ENCODE data around the gene MPPED1.

MPPED1 gene

DNA sequence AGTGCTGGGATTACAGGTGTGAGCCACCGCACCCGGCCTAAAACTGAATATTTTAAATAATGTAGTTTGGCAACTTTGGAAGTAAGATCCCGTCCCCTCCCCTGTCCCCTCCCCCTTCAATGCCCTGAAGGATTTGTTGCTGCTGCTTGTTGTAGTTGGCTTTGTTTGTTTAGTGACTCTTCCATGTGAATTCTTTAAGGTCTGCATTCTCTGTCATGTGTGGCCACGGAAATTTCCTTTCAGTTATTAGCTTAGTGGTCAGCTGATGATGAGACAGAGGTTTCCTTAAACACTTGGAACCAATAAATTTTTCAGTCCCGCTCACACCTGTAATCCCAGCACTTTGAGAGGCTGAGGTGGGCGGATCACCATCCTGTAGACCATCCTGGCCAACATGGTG is 109.9 kb downstream of the MPPED1 start:
- no peaks in the 10 kb centered on the region for H3K9me3 ChIP-seq (ENCODE audit: low read length)
- H3K27ac ChIP-seq (ENCODE audit: low read depth, low read length), result no peak overlapping the region
- no peak overlapping the region for H3K9ac ChIP-seq (ENCODE audit: low read length)
- no peaks in the 10 kb centered on the region for H3K36me3 ChIP-seq (ENCODE audit: insufficient read depth, low read length)
- H3K27me3 ChIP-seq (ENCODE audit: control insufficient read depth in 1 of 2, insufficient read depth in 2 of 2, low read length in 2 of 2), result no peaks in the 10 kb centered on the region
- no peaks in the 10 kb centered on the region for H3K4me1 ChIP-seq (ENCODE audit: insufficient read depth, low read length)
- no peak overlapping the region for H3K4me3 ChIP-seq (ENCODE audit: low read depth in 1 of 2, low read length in 2 of 2)

DNA sequence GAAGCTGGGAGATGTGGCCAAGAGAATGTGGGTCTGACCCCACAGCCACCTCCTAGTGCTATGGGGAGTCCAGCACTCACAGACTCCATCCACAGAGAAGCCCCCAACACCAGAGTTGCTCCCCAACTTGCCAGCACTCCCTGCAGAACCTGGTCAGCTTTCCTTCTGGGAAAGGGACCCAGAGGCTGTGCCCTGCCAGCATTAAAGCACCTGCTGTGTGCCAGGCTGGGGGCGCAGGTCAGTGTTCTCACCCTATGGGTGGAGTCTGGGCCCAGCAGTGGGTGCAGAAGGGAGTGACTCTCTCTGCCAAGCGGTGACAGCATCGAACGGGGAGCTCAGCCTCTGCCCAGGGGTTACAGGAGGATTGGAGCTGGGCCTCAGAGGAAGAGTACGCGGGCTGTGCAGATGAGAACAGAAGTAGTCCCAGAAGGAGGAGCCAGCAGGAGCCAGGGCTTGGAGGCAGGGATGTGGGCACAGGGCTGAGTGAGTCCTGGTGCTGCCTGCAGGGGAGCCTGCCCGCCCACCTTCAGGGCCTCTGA is 114.4 kb downstream of the MPPED1 start:
- H3K4me1 ChIP-seq (ENCODE audit: insufficient read depth, low read length), result no peaks in the 10 kb centered on the region
- no peaks in the 10 kb centered on the region for H3K9me3 ChIP-seq (ENCODE audit: low read length)
- H3K36me3 ChIP-seq (ENCODE audit: insufficient read depth, low read length), result no peaks in the 10 kb centered on the region
- no peak overlapping the region for H3K4me3 ChIP-seq (ENCODE audit: low read depth in 1 of 2, low read length in 2 of 2)
- no peaks in the 10 kb centered on the region for H3K27me3 ChIP-seq (ENCODE audit: control insufficient read depth in 1 of 2, insufficient read depth in 2 of 2, low read length in 2 of 2)
- no peak overlapping the region for H3K9ac ChIP-seq (ENCODE audit: low read length)
- no peak overlapping the region for H3K27ac ChIP-seq (ENCODE audit: low read depth, low read length)

DNA sequence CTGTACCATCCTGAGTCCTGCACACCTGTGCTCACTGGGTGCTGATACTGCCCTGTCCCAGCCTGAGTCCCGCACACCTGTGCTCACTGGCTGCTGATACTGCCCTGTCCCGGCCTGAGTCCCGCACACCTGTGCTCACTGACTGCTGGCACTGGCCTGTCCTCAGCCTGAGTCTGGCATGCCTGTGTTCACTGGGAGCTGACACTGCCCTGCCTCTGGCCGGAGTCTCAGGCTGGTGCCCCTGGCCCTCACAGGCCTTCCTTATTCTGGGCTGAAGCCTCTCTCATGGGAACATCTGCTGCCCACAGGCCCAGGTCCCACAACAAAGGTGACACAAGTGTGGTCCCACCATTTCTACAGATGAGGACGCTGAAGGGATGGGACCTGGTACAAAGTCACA is 115.1 kb downstream of the MPPED1 start:
- H3K9ac ChIP-seq (ENCODE audit: low read length), result no peak overlapping the region
- no peak overlapping the region for H3K27ac ChIP-seq (ENCODE audit: low read depth, low read length)
- no peak overlapping the region for H3K4me3 ChIP-seq (ENCODE audit: low read depth in 1 of 2, low read length in 2 of 2)
- no peaks in the 10 kb centered on the region for H3K4me1 ChIP-seq (ENCODE audit: insufficient read depth, low read length)
- no peaks in the 10 kb centered on the region for H3K27me3 ChIP-seq (ENCODE audit: control insufficient read depth in 1 of 2, insufficient read depth in 2 of 2, low read length in 2 of 2)
- no peaks in the 10 kb centered on the region for H3K36me3 ChIP-seq (ENCODE audit: insufficient read depth, low read length)
- no peaks in the 10 kb centered on the region for H3K9me3 ChIP-seq (ENCODE audit: low read length)

DNA sequence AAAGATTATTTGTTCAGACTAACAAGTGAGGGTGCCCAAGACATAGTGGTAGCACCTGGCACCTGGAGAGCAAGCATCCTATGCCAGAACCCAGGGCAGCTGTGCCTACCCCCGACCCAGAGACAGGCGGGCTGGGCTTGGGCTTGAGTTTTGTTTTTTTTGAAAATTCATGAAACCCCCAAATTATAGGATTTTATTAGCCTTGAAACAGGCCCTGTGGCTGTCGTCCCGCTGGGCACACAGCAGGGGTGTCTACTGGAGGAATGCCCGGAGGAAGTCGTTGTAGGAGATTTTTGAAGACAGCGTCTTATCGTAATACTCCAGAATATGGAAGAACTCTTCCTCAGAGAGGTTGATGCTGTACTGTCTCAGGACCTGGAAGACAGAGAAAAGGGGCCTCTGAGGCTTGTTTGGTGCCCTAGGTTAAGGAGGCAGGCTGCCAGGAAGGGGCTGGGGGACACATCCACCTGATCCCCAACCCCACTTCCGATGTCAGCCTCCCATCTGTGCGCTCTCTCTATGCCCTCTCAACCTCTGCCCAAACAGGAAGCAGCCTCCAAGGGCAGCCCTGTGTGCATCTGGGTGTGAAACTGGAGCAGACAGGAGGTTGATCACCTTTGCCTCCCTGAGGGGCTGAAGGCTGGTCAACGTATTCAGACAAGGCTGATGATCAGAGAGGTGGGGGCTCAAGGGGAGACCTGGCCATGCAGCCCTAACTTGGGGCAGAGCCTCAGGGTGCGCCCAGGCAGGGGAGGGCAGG is 117.0 kb downstream of the MPPED1 start:
- Histone ChIP-seq H3K27ac (ENCODE audit: low read depth, low read length) (no peak overlapping the region), H3K9ac (ENCODE audit: low read length) (no peak overlapping the region), H3K4me1 (ENCODE audit: insufficient read depth, low read length) (no peaks in the 10 kb centered on the region), H3K4me3 (ENCODE audit: low read depth in 1 of 2, low read length in 2 of 2) (no peak overlapping the region), H3K9me3 (ENCODE audit: low read length) (no peaks in the 10 kb centered on the region), H3K27me3 (ENCODE audit: control insufficient read depth in 1 of 2, insufficient read depth in 2 of 2, low read length in 2 of 2) (no peaks in the 10 kb centered on the region), H3K36me3 (ENCODE audit: insufficient read depth, low read length) (no peaks in the 10 kb centered on the region)

DNA sequence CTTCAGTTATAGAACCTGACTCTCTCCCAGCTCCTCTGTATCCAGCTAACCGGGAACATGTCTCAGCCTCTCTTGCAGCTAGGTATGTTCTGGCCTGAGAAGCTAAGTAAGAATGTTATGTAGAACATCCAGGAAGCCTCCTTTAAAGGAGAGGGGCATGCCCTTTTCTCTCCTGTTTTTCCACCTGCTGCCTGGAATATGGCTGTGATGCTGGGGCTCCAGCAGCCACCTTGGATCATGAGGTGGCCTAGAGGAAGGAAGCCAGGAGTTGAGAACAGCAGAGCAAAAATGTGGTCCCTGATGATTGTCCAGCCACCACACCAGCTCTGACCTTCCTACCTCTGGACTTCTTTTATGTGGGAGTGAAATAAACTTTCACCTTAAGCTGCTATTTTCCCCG is 117.6 kb downstream of the MPPED1 start:
- H3K9ac ChIP-seq (ENCODE audit: low read length), result no peak overlapping the region

DNA sequence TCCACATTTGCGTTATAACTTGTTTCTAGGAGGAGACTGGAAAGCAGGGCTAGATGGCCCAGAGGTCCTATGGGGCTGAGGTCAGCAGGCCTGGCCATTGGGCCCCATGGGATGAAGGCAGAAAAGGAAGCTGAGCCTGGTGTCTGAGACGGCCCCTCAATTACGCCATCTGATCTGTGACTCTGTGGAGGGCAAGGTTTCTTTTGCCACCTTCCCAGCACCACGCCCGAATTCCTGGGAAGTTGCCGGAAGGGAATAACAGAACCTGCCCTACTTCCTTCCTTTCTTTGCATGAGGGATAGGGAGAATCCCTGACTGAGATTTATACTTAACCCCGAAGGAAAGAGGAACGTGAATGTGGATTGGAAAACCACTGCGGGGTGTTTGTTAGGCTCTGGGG is 118.1 kb downstream of the MPPED1 start:
- Histone ChIP-seq H3K36me3 (ENCODE audit: insufficient read depth, low read length) (no peaks in the 10 kb centered on the region), H3K4me3 (ENCODE audit: low read depth in 1 of 2, low read length in 2 of 2) (no peak overlapping the region), H3K9me3 (ENCODE audit: low read length) (no peaks in the 10 kb centered on the region), H3K27ac (ENCODE audit: low read depth, low read length) (no peak overlapping the region), H3K9ac (ENCODE audit: low read length) (no peak overlapping the region), H3K4me1 (ENCODE audit: insufficient read depth, low read length) (no peaks in the 10 kb centered on the region), H3K27me3 (ENCODE audit: control insufficient read depth in 1 of 2, insufficient read depth in 2 of 2, low read length in 2 of 2) (no peaks in the 10 kb centered on the region)

More for the DNA sequence above, 117.6 kb downstream of the MPPED1 start:
- H3K9me3 ChIP-seq (ENCODE audit: low read length), result no peaks in the 10 kb centered on the region
- no peaks in the 10 kb centered on the region for H3K4me1 ChIP-seq (ENCODE audit: insufficient read depth, low read length)
- no peaks in the 10 kb centered on the region for H3K36me3 ChIP-seq (ENCODE audit: insufficient read depth, low read length)
- no peaks in the 10 kb centered on the region for H3K27me3 ChIP-seq (ENCODE audit: control insufficient read depth in 1 of 2, insufficient read depth in 2 of 2, low read length in 2 of 2)
- no peak overlapping the region for H3K4me3 ChIP-seq (ENCODE audit: low read depth in 1 of 2, low read length in 2 of 2)
- no peak overlapping the region for H3K27ac ChIP-seq (ENCODE audit: low read depth, low read length)

DNA sequence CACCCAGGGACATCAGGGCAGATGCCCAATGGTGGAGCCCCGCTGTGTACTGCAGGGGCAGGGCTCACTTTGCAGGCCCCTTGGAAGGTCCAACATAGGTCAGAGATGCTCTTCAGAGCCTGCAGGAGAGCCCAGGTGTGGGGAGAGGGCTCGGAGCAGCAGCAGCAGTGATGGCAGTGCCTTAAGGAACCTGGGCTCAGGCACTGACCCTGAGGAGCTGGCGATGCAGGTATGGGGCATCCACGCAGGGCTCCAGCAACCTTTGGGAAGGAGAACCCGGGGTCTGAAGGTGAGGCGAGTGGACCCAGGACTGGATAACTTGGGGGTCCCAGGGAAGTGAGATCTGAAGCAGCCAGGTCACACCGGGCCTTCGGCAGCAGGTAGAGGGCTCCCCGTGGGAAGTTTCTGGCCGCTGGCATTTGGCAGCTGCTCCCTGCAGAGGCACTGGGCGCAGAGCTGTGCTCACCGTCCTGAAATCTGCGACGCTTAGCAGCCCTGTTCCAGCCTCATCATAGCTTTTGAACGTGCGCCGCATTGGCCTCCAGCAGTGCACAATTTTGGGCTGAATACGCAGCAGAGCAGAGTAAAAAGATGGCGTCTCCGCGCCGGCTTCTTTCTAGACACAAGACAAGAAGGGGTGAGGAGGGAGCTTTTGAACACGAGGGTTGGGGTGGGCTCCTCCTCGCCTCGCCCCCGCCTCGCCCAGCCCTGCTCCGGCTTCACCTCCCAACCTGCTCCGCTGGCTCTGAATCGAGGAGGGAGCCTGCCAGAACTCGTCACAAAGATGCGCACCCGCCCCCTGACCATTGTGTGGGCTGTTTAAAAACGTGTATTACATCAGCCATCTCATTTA is 118.8 kb downstream of the MPPED1 start:
- Histone ChIP-seq H3K36me3 (ENCODE audit: insufficient read depth, low read length) (no peaks in the 10 kb centered on the region), H3K9me3 (ENCODE audit: low read length) (no peaks in the 10 kb centered on the region), H3K4me3 (ENCODE audit: low read depth in 1 of 2, low read length in 2 of 2) (no peak overlapping the region), H3K9ac (ENCODE audit: low read length) (no peak overlapping the region), H3K27ac (ENCODE audit: low read depth, low read length) (no peak overlapping the region), H3K4me1 (ENCODE audit: insufficient read depth, low read length) (no peaks in the 10 kb centered on the region), H3K27me3 (ENCODE audit: control insufficient read depth in 1 of 2, insufficient read depth in 2 of 2, low read length in 2 of 2) (no peaks in the 10 kb centered on the region)

DNA sequence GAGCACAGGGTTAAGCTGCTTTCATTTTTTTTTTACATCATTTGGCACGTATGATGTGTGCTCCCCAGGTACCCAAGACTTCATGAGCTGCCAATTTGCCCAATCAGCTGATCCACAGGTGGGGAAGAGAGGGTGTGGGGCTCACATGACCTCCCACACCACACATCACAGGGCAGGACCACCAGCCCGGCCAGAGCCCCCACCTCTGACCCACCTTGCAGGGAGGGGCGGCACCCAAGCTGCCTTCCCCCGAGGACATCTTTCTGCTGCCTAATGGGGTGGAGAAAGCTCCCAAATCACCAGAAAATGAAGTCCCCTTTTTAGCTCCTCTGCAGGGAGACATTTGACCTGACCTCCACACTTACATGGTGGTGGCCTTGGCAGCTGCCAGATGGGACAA is 119.8 kb downstream of the MPPED1 start:
- H3K27ac ChIP-seq (ENCODE audit: low read depth, low read length), result no peak overlapping the region
- H3K9me3 ChIP-seq (ENCODE audit: low read length), result no peaks in the 10 kb centered on the region
- H3K27me3 ChIP-seq (ENCODE audit: control insufficient read depth in 1 of 2, insufficient read depth in 2 of 2, low read length in 2 of 2), result no peaks in the 10 kb centered on the region
- H3K36me3 ChIP-seq (ENCODE audit: insufficient read depth, low read length), result no peaks in the 10 kb centered on the region
- no peaks in the 10 kb centered on the region for H3K4me1 ChIP-seq (ENCODE audit: insufficient read depth, low read length)
- no peak overlapping the region for H3K4me3 ChIP-seq (ENCODE audit: low read depth in 1 of 2, low read length in 2 of 2)
- no peak overlapping the region for H3K9ac ChIP-seq (ENCODE audit: low read length)

DNA sequence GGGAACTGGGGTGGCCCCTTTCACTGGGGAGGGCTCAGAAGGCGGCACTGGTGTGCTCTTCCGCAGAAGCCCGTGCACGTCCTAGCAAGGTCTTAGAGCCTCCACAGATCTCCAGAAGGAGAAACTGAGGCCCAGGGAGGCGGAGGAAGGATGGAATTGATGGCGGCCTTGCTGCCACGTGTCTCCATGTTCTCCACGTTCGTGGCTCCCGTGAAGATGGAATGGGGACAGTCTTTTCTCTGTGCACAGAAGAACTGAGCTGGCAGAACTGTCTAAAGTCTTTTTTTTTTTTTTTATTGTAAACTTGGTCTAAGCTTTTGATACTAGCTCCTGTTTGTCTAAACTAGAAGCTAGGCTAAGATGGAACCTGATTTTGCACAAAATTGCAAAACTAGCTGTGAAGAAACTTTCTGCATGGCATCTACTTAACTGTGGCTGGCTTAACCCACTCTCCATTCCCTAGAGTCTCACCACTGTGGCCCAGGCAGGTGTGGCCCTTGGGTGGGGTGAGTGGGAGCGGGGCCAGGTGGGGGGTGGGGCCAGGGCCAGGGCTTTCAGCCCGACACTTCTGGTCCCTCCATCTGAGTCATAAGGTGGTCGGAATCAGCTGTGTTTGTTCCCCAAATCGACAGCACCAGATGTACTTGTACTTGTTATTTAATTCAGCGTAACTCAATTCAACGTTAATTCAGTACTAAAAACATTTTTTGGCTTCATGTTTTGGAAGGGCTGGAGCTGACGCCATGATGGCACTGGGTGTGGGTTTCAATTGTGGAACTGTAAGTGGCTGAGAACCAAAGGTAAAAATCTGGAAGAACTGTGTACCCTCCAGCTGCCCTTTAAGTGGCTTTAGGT is 120.7 kb downstream of the MPPED1 start:
- Histone ChIP-seq H3K4me1 (ENCODE audit: insufficient read depth, low read length) (no peaks in the 10 kb centered on the region), H3K4me3 (ENCODE audit: low read depth in 1 of 2, low read length in 2 of 2) (no peak overlapping the region), H3K9ac (ENCODE audit: low read length) (no peak overlapping the region), H3K36me3 (ENCODE audit: insufficient read depth, low read length) (no peaks in the 10 kb centered on the region), H3K9me3 (ENCODE audit: low read length) (no peaks in the 10 kb centered on the region), H3K27ac (ENCODE audit: low read depth, low read length) (no peak overlapping the region), H3K27me3 (ENCODE audit: control insufficient read depth in 1 of 2, insufficient read depth in 2 of 2, low read length in 2 of 2) (no peaks in the 10 kb centered on the region)

DNA sequence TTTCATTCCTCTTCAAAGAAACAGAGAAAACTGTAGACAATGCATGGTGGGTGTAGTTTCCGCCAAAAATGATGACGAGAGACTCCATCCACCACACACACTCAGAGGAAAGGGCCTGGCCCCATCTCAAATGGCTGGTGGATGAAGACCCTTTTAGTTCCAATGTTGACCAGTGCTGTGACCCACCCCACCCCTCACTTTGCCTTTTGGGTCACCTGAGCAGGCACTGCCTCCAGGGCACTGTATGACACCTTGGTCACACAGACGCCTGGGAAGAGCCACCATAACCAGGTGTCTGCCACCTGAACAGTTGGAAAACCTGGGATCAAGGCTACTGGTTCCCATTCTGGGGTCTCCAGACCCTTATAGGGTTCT is 121.3 kb downstream of the MPPED1 start:
- no peaks in the 10 kb centered on the region for H3K9me3 ChIP-seq (ENCODE audit: low read length)
- H3K4me1 ChIP-seq (ENCODE audit: insufficient read depth, low read length), result no peaks in the 10 kb centered on the region
- no peaks in the 10 kb centered on the region for H3K27me3 ChIP-seq (ENCODE audit: control insufficient read depth in 1 of 2, insufficient read depth in 2 of 2, low read length in 2 of 2)
- H3K27ac ChIP-seq (ENCODE audit: low read depth, low read length), result no peak overlapping the region
- no peak overlapping the region for H3K9ac ChIP-seq (ENCODE audit: low read length)
- no peaks in the 10 kb centered on the region for H3K36me3 ChIP-seq (ENCODE audit: insufficient read depth, low read length)
- no peak overlapping the region for H3K4me3 ChIP-seq (ENCODE audit: low read depth in 1 of 2, low read length in 2 of 2)
